ENCODE data around the gene NDST4.

The NDST4 gene

DNA sequence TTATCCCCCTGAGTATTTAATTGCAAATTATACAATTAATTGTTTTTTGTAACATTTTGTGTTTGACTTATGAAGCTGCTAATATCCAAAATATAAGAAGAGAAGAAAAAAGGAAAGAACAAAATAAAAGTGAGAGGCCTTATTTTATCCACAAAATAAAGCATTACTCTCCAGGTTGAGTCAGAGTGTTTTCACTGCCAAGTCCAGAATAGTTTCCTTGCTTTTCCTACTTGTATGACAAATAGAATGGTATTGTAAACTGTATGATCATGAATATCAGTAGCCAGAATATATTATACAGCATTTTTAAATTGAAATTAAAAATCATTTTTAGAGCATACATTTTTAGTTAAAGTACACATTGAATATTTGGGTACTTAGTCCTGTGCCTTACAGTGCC lies 237.8 kb downstream of the NDST4 start:
- no peak overlapping the region for H3K4me3 ChIP-seq (ENCODE audit: low read length in 2 of 2)
- H3K9me3 ChIP-seq (ENCODE audit: control insufficient read depth in 2 of 2, low read length in 2 of 2), result no peaks in the 10 kb centered on the region
- H3K36me3 ChIP-seq (ENCODE audit: control insufficient read depth in 2 of 2, insufficient read depth in 2 of 2, low read length in 2 of 2), result no peaks in the 10 kb centered on the region
- H3K4me1 ChIP-seq (ENCODE audit: control insufficient read depth in 2 of 2, insufficient read depth in 2 of 2, low read length in 2 of 2), result no peaks in the 10 kb centered on the region
- H3K9ac ChIP-seq (ENCODE audit: low read depth in 1 of 2, low read length in 2 of 2), result no peak overlapping the region
- no peaks in the 10 kb centered on the region for H3K27me3 ChIP-seq (ENCODE audit: control insufficient read depth in 2 of 2, insufficient read depth in 2 of 2, low read length in 2 of 2)
- H3K27ac ChIP-seq (ENCODE audit: low read depth in 2 of 2, low read length in 2 of 2), result no peak overlapping the region

DNA sequence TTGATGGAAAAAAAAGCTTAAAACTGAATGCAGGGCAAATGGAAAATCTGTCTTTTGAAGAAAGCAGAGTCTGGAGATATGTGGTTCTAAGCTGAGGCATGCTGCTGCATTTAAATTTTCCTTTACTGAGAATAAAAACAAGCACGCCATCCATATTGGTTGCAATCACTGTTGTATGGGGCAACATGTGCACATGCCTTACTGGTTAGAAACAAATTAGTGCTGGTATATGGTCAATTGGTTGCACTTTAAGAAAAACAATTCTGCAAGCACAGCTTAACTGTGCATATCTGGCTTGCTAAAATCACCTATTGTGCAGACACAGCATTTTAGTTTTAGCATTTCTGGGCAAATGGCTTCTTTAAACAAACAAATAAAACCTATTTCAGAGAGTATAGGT lies 239.1 kb downstream of the NDST4 start:
- H3K36me3 ChIP-seq (ENCODE audit: control insufficient read depth in 2 of 2, insufficient read depth in 2 of 2, low read length in 2 of 2), result no peaks in the 10 kb centered on the region
- H3K27me3 ChIP-seq (ENCODE audit: control insufficient read depth in 2 of 2, insufficient read depth in 2 of 2, low read length in 2 of 2), result no peaks in the 10 kb centered on the region
- no peak overlapping the region for H3K9ac ChIP-seq (ENCODE audit: low read depth in 1 of 2, low read length in 2 of 2)
- no peak overlapping the region for H3K4me3 ChIP-seq (ENCODE audit: low read length in 2 of 2)
- H3K27ac ChIP-seq (ENCODE audit: low read depth in 2 of 2, low read length in 2 of 2), result no peak overlapping the region
- no peaks in the 10 kb centered on the region for H3K9me3 ChIP-seq (ENCODE audit: control insufficient read depth in 2 of 2, low read length in 2 of 2)
- no peaks in the 10 kb centered on the region for H3K4me1 ChIP-seq (ENCODE audit: control insufficient read depth in 2 of 2, insufficient read depth in 2 of 2, low read length in 2 of 2)

DNA sequence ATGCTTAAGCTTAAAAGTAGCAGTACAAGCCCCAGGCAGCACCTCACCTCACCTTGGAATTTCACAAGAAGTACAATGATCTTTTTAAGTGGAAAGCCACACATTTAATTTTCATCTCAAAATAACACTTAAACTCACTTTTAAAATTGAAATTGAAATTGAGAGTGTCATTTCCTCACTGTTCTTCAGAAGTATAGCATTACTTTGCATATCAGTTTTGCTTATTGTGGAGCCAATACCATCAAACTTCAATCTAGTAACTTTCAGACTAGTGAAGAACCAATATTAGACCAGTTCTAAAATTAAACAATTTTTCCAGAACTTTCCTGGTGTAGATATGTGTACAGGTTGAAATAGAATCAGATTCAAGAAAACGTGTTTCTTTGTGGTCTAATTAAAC lies 242.4 kb downstream of the NDST4 start:
- H3K27me3 ChIP-seq (ENCODE audit: control insufficient read depth in 2 of 2, insufficient read depth in 2 of 2, low read length in 2 of 2), result no peaks in the 10 kb centered on the region
- no peaks in the 10 kb centered on the region for H3K36me3 ChIP-seq (ENCODE audit: control insufficient read depth in 2 of 2, insufficient read depth in 2 of 2, low read length in 2 of 2)
- H3K9ac ChIP-seq (ENCODE audit: low read depth in 1 of 2, low read length in 2 of 2), result no peak overlapping the region
- no peaks in the 10 kb centered on the region for H3K4me1 ChIP-seq (ENCODE audit: control insufficient read depth in 2 of 2, insufficient read depth in 2 of 2, low read length in 2 of 2)
- no peak overlapping the region for H3K4me3 ChIP-seq (ENCODE audit: low read length in 2 of 2)
- no peak overlapping the region for H3K27ac ChIP-seq (ENCODE audit: low read depth in 2 of 2, low read length in 2 of 2)
- H3K9me3 ChIP-seq (ENCODE audit: control insufficient read depth in 2 of 2, low read length in 2 of 2), result no peaks in the 10 kb centered on the region

DNA sequence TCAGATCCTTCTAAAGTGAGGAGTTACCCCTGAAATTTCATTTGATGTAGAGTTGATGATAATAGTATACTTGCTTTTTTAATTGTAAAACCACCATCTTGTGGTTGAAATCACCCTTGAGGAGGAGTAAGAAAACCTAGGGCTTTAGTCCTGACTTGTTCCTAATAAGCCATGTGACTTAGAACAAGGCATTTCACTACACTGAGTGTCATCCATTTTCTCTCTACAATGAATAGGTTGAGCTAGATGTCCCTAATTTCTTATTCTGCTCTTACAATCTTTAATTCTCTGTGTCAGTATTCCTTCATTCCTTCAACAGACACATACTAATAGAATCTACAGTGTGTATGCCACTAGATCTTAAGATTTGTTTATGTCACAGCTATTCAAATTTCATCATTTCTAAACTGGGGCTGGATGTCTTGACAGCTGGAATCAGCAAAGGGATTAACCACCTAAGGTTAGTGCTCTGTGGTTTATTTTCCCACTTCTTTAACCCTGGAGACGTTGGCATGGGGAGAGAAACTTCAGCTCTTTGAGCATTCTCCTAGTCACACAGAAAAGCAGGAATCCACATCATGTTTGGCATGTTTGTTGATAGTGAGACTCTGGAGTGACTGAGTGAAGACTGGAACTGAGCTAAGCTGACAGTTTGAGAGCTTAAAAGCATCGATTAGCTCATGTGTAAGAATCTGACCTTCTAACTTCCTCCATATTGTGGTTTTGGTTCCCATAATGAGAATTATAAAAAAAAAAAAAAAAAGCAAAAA lies 246.3 kb downstream of the NDST4 start:
- Histone ChIP-seq H3K4me1 (ENCODE audit: control insufficient read depth in 2 of 2, insufficient read depth in 2 of 2, low read length in 2 of 2) (no peaks in the 10 kb centered on the region), H3K9ac (ENCODE audit: low read depth in 1 of 2, low read length in 2 of 2) (no peak overlapping the region), H3K27ac (ENCODE audit: low read depth in 2 of 2, low read length in 2 of 2) (no peak overlapping the region), H3K9me3 (ENCODE audit: control insufficient read depth in 2 of 2, low read length in 2 of 2) (no peaks in the 10 kb centered on the region), H3K27me3 (ENCODE audit: control insufficient read depth in 2 of 2, insufficient read depth in 2 of 2, low read length in 2 of 2) (no peaks in the 10 kb centered on the region), H3K4me3 (ENCODE audit: low read length in 2 of 2) (no peak overlapping the region), H3K36me3 (ENCODE audit: control insufficient read depth in 2 of 2, insufficient read depth in 2 of 2, low read length in 2 of 2) (no peaks in the 10 kb centered on the region)

DNA sequence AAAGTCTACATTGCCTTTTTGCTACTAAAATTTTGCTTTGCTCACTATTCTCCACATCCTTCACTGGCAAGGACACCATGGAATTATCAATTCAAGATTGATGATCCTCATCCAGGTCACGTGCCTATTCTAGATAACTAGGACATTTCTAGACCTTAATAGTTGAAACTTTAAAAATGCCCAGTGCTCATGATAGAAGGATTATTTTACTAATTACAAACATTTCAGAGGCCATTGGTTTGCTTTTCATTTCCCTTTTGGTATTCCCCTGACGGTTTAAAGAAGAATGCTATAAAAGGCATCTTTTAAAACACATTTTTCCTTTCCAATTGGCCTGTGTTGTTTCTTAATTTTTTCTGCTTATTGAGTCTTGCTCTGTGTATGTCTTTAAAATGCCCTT lies 249.4 kb downstream of the NDST4 start:
- no peaks in the 10 kb centered on the region for H3K36me3 ChIP-seq (ENCODE audit: control insufficient read depth in 2 of 2, insufficient read depth in 2 of 2, low read length in 2 of 2)
- no peaks in the 10 kb centered on the region for H3K4me1 ChIP-seq (ENCODE audit: control insufficient read depth in 2 of 2, insufficient read depth in 2 of 2, low read length in 2 of 2)
- no peaks in the 10 kb centered on the region for H3K27me3 ChIP-seq (ENCODE audit: control insufficient read depth in 2 of 2, insufficient read depth in 2 of 2, low read length in 2 of 2)
- no peaks in the 10 kb centered on the region for H3K9me3 ChIP-seq (ENCODE audit: control insufficient read depth in 2 of 2, low read length in 2 of 2)
- no peak overlapping the region for H3K27ac ChIP-seq (ENCODE audit: low read depth in 2 of 2, low read length in 2 of 2)
- no peak overlapping the region for H3K4me3 ChIP-seq (ENCODE audit: low read length in 2 of 2)
- H3K9ac ChIP-seq (ENCODE audit: low read depth in 1 of 2, low read length in 2 of 2), result no peak overlapping the region

DNA sequence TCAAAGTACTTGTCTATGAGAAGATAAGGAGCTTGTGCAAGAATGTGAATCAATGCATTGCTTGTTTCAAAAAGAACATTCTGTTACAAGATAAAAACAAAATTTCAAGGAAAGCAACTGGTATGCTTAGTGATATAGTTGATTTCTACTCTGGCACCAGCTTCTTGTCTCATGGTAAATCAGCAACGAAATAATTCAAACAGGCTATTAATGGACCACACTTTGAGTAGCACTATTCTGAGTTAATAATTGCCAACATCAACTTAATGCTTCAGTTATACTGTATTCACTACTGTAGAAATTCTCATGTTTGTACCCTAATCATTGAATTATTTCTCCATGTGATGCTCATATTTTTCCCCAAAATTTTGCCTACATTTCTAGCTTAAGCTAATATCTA lies 252.6 kb downstream of the NDST4 start:
- H3K4me3 ChIP-seq (ENCODE audit: low read length in 2 of 2), result no peak overlapping the region
- no peaks in the 10 kb centered on the region for H3K9me3 ChIP-seq (ENCODE audit: control insufficient read depth in 2 of 2, low read length in 2 of 2)
- no peak overlapping the region for H3K9ac ChIP-seq (ENCODE audit: low read depth in 1 of 2, low read length in 2 of 2)
- no peaks in the 10 kb centered on the region for H3K36me3 ChIP-seq (ENCODE audit: control insufficient read depth in 2 of 2, insufficient read depth in 2 of 2, low read length in 2 of 2)
- H3K27me3 ChIP-seq (ENCODE audit: control insufficient read depth in 2 of 2, insufficient read depth in 2 of 2, low read length in 2 of 2), result no peaks in the 10 kb centered on the region
- H3K27ac ChIP-seq (ENCODE audit: low read depth in 2 of 2, low read length in 2 of 2), result no peak overlapping the region
- H3K4me1 ChIP-seq (ENCODE audit: control insufficient read depth in 2 of 2, insufficient read depth in 2 of 2, low read length in 2 of 2), result no peaks in the 10 kb centered on the region

DNA sequence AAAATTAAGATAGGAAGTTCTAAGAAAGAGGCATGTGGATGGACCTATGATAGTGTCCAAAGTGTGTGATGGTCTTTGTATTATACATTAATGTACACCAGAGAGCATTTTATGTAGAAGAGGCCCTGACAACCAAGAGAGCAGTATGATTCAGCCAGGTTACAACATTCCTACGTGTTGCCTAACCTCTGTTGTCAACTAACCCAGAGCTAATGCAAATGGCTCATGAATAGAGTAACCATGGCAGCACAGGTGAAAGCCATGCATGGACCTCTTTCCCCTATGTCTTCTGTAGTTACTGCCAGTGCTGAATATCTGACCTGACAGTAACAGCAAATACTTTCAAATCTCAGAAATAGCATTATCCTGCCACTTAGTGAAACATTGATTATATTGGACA lies 255.6 kb downstream of the NDST4 start:
- Histone ChIP-seq H3K9ac (ENCODE audit: low read depth in 1 of 2, low read length in 2 of 2) (no peak overlapping the region), H3K27me3 (ENCODE audit: control insufficient read depth in 2 of 2, insufficient read depth in 2 of 2, low read length in 2 of 2) (no peaks in the 10 kb centered on the region), H3K27ac (ENCODE audit: low read depth in 2 of 2, low read length in 2 of 2) (no peak overlapping the region), H3K4me1 (ENCODE audit: control insufficient read depth in 2 of 2, insufficient read depth in 2 of 2, low read length in 2 of 2) (no peaks in the 10 kb centered on the region), H3K4me3 (ENCODE audit: low read length in 2 of 2) (no peak overlapping the region), H3K36me3 (ENCODE audit: control insufficient read depth in 2 of 2, insufficient read depth in 2 of 2, low read length in 2 of 2) (no peaks in the 10 kb centered on the region), H3K9me3 (ENCODE audit: control insufficient read depth in 2 of 2, low read length in 2 of 2) (no peaks in the 10 kb centered on the region)

DNA sequence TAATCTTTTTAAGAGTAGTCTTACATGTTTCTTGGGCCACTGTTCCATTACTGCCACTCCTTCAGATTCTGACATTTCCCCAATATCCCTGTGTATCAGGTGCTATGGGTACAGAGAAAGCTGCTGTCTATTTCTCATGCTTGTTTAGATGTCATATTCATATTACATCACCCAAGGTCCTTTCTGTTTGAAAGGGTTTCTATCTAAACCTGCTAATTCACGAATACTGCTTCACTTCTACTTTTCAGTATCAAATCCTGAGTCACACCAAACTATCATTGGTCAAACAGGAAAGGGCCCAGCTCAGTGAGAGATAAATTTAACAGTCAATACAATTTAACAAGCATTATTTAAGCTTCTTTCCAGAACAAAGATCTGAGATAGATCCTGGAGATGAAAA lies 273.4 kb downstream of the NDST4 start:
- no peak overlapping the region for H3K27ac ChIP-seq (ENCODE audit: low read depth in 2 of 2, low read length in 2 of 2)
- H3K27me3 ChIP-seq (ENCODE audit: control insufficient read depth in 2 of 2, insufficient read depth in 2 of 2, low read length in 2 of 2), result no peaks in the 10 kb centered on the region
- no peaks in the 10 kb centered on the region for H3K36me3 ChIP-seq (ENCODE audit: control insufficient read depth in 2 of 2, insufficient read depth in 2 of 2, low read length in 2 of 2)
- no peak overlapping the region for H3K9ac ChIP-seq (ENCODE audit: low read depth in 1 of 2, low read length in 2 of 2)
- no peaks in the 10 kb centered on the region for H3K9me3 ChIP-seq (ENCODE audit: control insufficient read depth in 2 of 2, low read length in 2 of 2)
- H3K4me3 ChIP-seq (ENCODE audit: low read length in 2 of 2), result no peak overlapping the region
- no peaks in the 10 kb centered on the region for H3K4me1 ChIP-seq (ENCODE audit: control insufficient read depth in 2 of 2, insufficient read depth in 2 of 2, low read length in 2 of 2)

DNA sequence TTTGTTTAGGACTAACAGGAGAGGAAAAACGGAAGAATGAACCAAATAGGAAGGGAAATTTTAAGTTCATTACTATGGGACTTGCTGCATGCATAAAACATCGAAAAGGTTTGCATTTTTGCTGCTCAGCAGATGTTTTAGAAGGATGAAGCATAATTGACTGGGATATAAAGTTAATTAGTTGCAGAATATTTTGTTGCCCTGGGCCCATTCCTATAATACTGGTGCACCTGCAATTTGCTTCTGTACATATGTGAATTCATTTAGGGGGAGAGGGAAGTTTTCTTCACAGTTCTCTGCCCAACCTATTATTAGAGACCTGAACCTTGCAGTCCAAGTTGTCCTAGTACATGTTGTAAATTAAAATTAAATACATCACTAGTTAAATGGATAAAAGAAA lies 282.8 kb downstream of the NDST4 start:
- H3K27ac ChIP-seq (ENCODE audit: low read depth in 2 of 2, low read length in 2 of 2), result no peak overlapping the region
- H3K36me3 ChIP-seq (ENCODE audit: control insufficient read depth in 2 of 2, insufficient read depth in 2 of 2, low read length in 2 of 2), result no peaks in the 10 kb centered on the region

DNA sequence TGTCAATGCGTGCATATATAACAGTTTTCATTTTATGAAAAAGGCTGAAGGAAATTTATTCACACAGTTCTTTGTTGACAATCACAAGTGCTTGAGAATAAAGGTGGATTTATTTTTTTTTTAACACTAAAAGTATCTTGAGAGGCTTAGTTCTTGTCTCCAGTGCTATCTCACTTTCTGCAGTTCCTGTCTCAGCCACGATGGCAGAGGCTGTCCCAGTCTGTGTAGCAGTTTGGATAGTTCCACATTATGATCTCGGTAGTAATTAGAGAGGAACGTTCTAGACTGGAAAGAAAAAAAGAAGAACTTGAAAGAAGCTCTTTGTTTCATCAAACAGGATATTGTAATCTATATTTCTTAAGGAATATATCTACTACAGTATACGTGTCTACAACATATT lies 285.8 kb downstream of the NDST4 start:
- no peak overlapping the region for H3K9ac ChIP-seq (ENCODE audit: low read depth in 1 of 2, low read length in 2 of 2)
- no peak overlapping the region for H3K4me3 ChIP-seq (ENCODE audit: low read length in 2 of 2)

More for the DNA sequence above, 282.8 kb downstream of the NDST4 start:
- no peaks in the 10 kb centered on the region for H3K4me1 ChIP-seq (ENCODE audit: control insufficient read depth in 2 of 2, insufficient read depth in 2 of 2, low read length in 2 of 2)
- H3K4me3 ChIP-seq (ENCODE audit: low read length in 2 of 2), result no peak overlapping the region
- no peak overlapping the region for H3K9ac ChIP-seq (ENCODE audit: low read depth in 1 of 2, low read length in 2 of 2)
- H3K27me3 ChIP-seq (ENCODE audit: control insufficient read depth in 2 of 2, insufficient read depth in 2 of 2, low read length in 2 of 2), result no peaks in the 10 kb centered on the region
- no peaks in the 10 kb centered on the region for H3K9me3 ChIP-seq (ENCODE audit: control insufficient read depth in 2 of 2, low read length in 2 of 2)

DNA sequence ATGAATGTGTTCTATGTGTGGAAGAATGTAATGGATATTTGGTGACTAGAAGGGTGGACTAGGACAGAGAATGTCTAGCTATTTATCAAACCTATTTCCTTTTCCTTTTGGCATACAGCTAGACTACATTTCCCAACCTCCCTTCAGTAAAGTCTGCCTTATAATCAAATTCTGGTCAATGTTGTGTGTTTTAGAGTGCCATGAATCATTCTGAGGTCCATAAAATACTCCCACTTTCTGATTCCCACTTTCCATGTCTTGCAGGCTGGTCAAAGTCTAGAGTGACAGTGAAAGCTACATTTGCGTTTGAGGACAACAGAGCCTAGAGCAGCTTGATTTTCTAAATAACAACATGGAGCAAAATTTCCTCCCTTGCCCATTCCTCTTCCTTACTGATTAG lies 297.7 kb downstream of the NDST4 start:
- Histone ChIP-seq H3K9ac (ENCODE audit: low read depth in 1 of 2, low read length in 2 of 2) (no peak overlapping the region), H3K27me3 (ENCODE audit: control insufficient read depth in 2 of 2, insufficient read depth in 2 of 2, low read length in 2 of 2) (no peaks in the 10 kb centered on the region), H3K27ac (ENCODE audit: low read depth in 2 of 2, low read length in 2 of 2) (no peak overlapping the region), H3K36me3 (ENCODE audit: control insufficient read depth in 2 of 2, insufficient read depth in 2 of 2, low read length in 2 of 2) (no peaks in the 10 kb centered on the region), H3K4me1 (ENCODE audit: control insufficient read depth in 2 of 2, insufficient read depth in 2 of 2, low read length in 2 of 2) (no peaks in the 10 kb centered on the region), H3K4me3 (ENCODE audit: low read length in 2 of 2) (no peak overlapping the region), H3K9me3 (ENCODE audit: control insufficient read depth in 2 of 2, low read length in 2 of 2) (no peaks in the 10 kb centered on the region)

More for the DNA sequence above, 285.8 kb downstream of the NDST4 start:
- Histone ChIP-seq H3K27me3 (ENCODE audit: control insufficient read depth in 2 of 2, insufficient read depth in 2 of 2, low read length in 2 of 2) (no peaks in the 10 kb centered on the region), H3K4me1 (ENCODE audit: control insufficient read depth in 2 of 2, insufficient read depth in 2 of 2, low read length in 2 of 2) (no peaks in the 10 kb centered on the region), H3K36me3 (ENCODE audit: control insufficient read depth in 2 of 2, insufficient read depth in 2 of 2, low read length in 2 of 2) (no peaks in the 10 kb centered on the region), H3K9me3 (ENCODE audit: control insufficient read depth in 2 of 2, low read length in 2 of 2) (no peaks in the 10 kb centered on the region), H3K27ac (ENCODE audit: low read depth in 2 of 2, low read length in 2 of 2) (no peak overlapping the region)

Data from mucosa of rectum (tissue), 2 donors.